Loucy (cell line): ENCODE measurements around the gene CYP3A5.

Experiments used
- H2AFZ ChIP-seq: fragments of 200-600 bp; sonication (generic); 2 replicates; pipeline ENCODE4 v1.6.0; 2016; ENCODE audit warnings: antibody characterized with exemption, mild to moderate bottlenecking, low read length, moderate library complexity
- H3F3A ChIP-seq: fragments of 200-600 bp; 2 replicates; pipeline ENCODE4 v1.6.0; 2016; ENCODE audit warnings: antibody characterized with exemption, low read depth, mild to moderate bottlenecking
- H3K27me3 ChIP-seq: fragments of 200-600 bp; sonication (generic); 2 replicates; pipeline ENCODE4 v1.6.1; 2014; ENCODE audit warnings: low read length, mild to moderate bottlenecking; ENCODE audit not compliant: insufficient read depth, poor library complexity, severe bottlenecking
- H3K36me3 ChIP-seq: fragments of 200-600 bp; sonication (generic); 2 replicates; pipeline ENCODE4 v1.6.1; 2016; ENCODE audit warnings: low read length; ENCODE audit not compliant: insufficient read depth
- H3K4me1 ChIP-seq: fragments of 200-600 bp; sonication (generic); 2 replicates; pipeline ENCODE4 v1.5.1; 2014; ENCODE audit warnings: low read length, mild to moderate bottlenecking; ENCODE audit not compliant: insufficient read depth, poor library complexity, severe bottlenecking
- H3K4me2 ChIP-seq: fragments of 200-600 bp; sonication (generic); 2 replicates; pipeline ENCODE4 v1.6.0; 2014; ENCODE audit warnings: antibody characterized with exemption, low read length, low read depth, mild to moderate bottlenecking; ENCODE audit not compliant: poor library complexity, severe bottlenecking
- H3K4me3 ChIP-seq: fragments of 200-600 bp; sonication (generic); 2 replicates; pipeline ENCODE4 v1.5.1; 2014; ENCODE audit warnings: low read length, mild to moderate bottlenecking, mixed read lengths; ENCODE audit not compliant: poor library complexity, severe bottlenecking
- H3K79me2 ChIP-seq: fragments of 200-600 bp; sonication (generic); 2 replicates; pipeline ENCODE4 v1.6.1; 2014; ENCODE audit warnings: low read length; ENCODE audit not compliant: insufficient read depth
- H3K9ac ChIP-seq: fragments of 200-600 bp; sonication (generic); 2 replicates; pipeline ENCODE4 v1.6.0; 2014; ENCODE audit warnings: mild to moderate bottlenecking, low read depth, low read length, moderate library complexity; ENCODE audit not compliant: poor library complexity, severe bottlenecking
- H3K9me2 ChIP-seq: fragments of 200-600 bp; sonication (generic); replicated peaks from 2 replicates; pipeline ENCODE4 v1.6.1; 2016; ENCODE audit warnings: low read depth, low read length, mixed read lengths
- H3K9me3 ChIP-seq: fragments of 200-600 bp; sonication (generic); 2 replicates; pipeline ENCODE4 v1.6.1; 2014; ENCODE audit warnings: mild to moderate bottlenecking, antibody characterized with exemption, low read length, low read depth; ENCODE audit not compliant: insufficient read depth
- H4K20me1 ChIP-seq: fragments of 200-600 bp; sonication (generic); 2 replicates; pipeline ENCODE4 v1.6.0; 2014; ENCODE audit warnings: antibody characterized with exemption, low read length, mild to moderate bottlenecking; ENCODE audit not compliant: insufficient read depth, poor library complexity, severe bottlenecking
- CTCF ChIP-seq: fragments of 200-600 bp; sonication (generic); conservative IDR thresholded peaks from 2 replicates; pipeline ENCODE4 v1.5.1; 2014; ENCODE audit warnings: mild to moderate bottlenecking, antibody characterized with exemption, low read length
- EZH2phosphoT487 ChIP-seq: fragments of 200-600 bp; IDR thresholded peaks from 2 replicates; pipeline ENCODE4 v1.6.1; 2018; ENCODE audit warnings: antibody characterized with exemption, mild to moderate bottlenecking, moderate library complexity, borderline replicate concordance

Gene CYP3A5

GRCh38 chr7:99628471-99629465, 51.0 kb downstream of the CYP3A5 start:
- no peak for TF ChIP-seq EZH2phosphoT487
- no peak for TF ChIP-seq CTCF
- Histone ChIP-seq H3K9me2 (no peaks in the 10 kb centered on the region), H3K27me3 (no peaks in the 10 kb centered on the region), H3K36me3 (peaks cover 80% of the 10 kb centered on the region; the same call in 1 of the 2 replicates), H3F3A (peaks cover 4% of the 10 kb centered on the region; the same call in 1 of the 2 replicates), H3K4me1 (peaks cover 28% of the 10 kb centered on the region), H3K79me2 (peaks cover 42% of the 10 kb centered on the region), H3K4me3 (no peak overlapping the region), H3K9me3 (no peaks in the 10 kb centered on the region), H3K9ac (no peak overlapping the region), H2AFZ (no peak overlapping the region), H4K20me1 (no peaks in the 10 kb centered on the region), H3K4me2 (no peak overlapping the region)

- Histone ChIP-seq H3K4me3 (no peak overlapping the region), H3K9me3 (no peaks in the 10 kb centered on the region), H3K36me3 (peaks cover 72% of the 10 kb centered on the region; the same call in 1 of the 2 replicates), H3K79me2 (peaks cover 43% of the 10 kb centered on the region), H3K9ac (no peak overlapping the region), H4K20me1 (no peaks in the 10 kb centered on the region), H3K4me2 (no peak overlapping the region), H2AFZ (no peak overlapping the region), H3F3A (peaks cover 4% of the 10 kb centered on the region; the same call in 1 of the 2 replicates), H3K4me1 (peaks cover 40% of the 10 kb centered on the region), H3K9me2 (no peaks in the 10 kb centered on the region), H3K27me3 (no peaks in the 10 kb centered on the region)
- TF ChIP-seq EZH2phosphoT487 (no peak), CTCF (no peak)
Observed at GRCh38 chr7:99627513-99627912, 52.3 kb downstream of the CYP3A5 start.

- H3K4me1 ChIP-seq = peaks cover 49% of the 10 kb centered on the region
- peak overlapping the region; percentile 100 for H3K4me2 ChIP-seq
- H3K79me2 ChIP-seq = peaks cover 48% of the 10 kb centered on the region
- no peaks in the 10 kb centered on the region for H3K9me3 ChIP-seq
- H2AFZ ChIP-seq = no peak overlapping the region
- TF ChIP-seq CTCF (no peak), EZH2phosphoT487 (no peak)
- H4K20me1 ChIP-seq = no peaks in the 10 kb centered on the region
- peaks cover 67% of the 10 kb centered on the region; the same call in 1 of the 2 replicates for H3K36me3 ChIP-seq
- no peaks in the 10 kb centered on the region for H3K27me3 ChIP-seq
- H3K4me3 ChIP-seq = peak overlapping the region; percentile 76
- H3F3A ChIP-seq = peaks cover 4% of the 10 kb centered on the region; the same call in 1 of the 2 replicates
- H3K9ac ChIP-seq = peak overlapping the region; percentile 90
- no peaks in the 10 kb centered on the region for H3K9me2 ChIP-seq
Observed at GRCh38 chr7:99626661-99627060, 53.1 kb downstream of the CYP3A5 start.
